GM23338 (cell line): ENCODE results near the gene WNT5B. TPM values are rescaled to one million over a fixed set of nuclear protein-coding genes. Genes with fewer than 3 reads are reported as not detected.

Experiments
- ATAC-seq: fragments of 200-7000 bp; cut with Tn5 transposase; 3 replicates; pipeline ENCODE4 v1.9.1; 2020
- DNase-seq: peaks from one replicate; pipeline ENCODE4 v3.0.0-alpha.2; 2015; ENCODE audit warnings: low spot score
- H2AFZ ChIP-seq: fragments of 200-600 bp; sonication (generic); 2 replicates; pipeline ENCODE4 v1.8.0; 2016; ENCODE audit warnings: antibody characterized with exemption, mild to moderate bottlenecking, moderate library complexity
- H3F3A ChIP-seq: fragments of 200-600 bp; sonication (generic); replicated peaks from 2 replicates; pipeline ENCODE4 v1.8.0; 2017; ENCODE audit warnings: antibody characterized with exemption, mixed run types, low read depth
- H3K27ac ChIP-seq: fragments of 200-600 bp; sonication (generic); 2 replicates; pipeline ENCODE4 v1.6.1; 2016; ENCODE audit warnings: low read depth
- H3K27me3 ChIP-seq: fragments of 200-600 bp; sonication (generic); 2 replicates; pipeline ENCODE4 v1.8.0; 2016; ENCODE audit warnings: mild to moderate bottlenecking, mixed run types, moderate library complexity; ENCODE audit not compliant: insufficient read depth
- H3K36me3 ChIP-seq: fragments of 200-600 bp; sonication (generic); 2 replicates; pipeline ENCODE4 v1.8.0; 2016; ENCODE audit warnings: mild to moderate bottlenecking; ENCODE audit not compliant: insufficient read depth
- H3K4me1 ChIP-seq: fragments of 200-600 bp; sonication (generic); 2 replicates; pipeline ENCODE4 v1.8.0; 2016; ENCODE audit warnings: mild to moderate bottlenecking, moderate library complexity; ENCODE audit not compliant: insufficient read depth
- H3K4me2 ChIP-seq: fragments of 200-600 bp; sonication (generic); 2 replicates; pipeline ENCODE4 v1.7.1; 2017; ENCODE audit warnings: mixed run types
- H3K4me3 ChIP-seq: fragments of 200-600 bp; sonication (generic); 2 replicates; pipeline ENCODE4 v1.6.1; 2016; ENCODE audit warnings: mixed run types
- H3K79me2 ChIP-seq: fragments of 200-600 bp; sonication (generic); replicated peaks from 2 replicates; pipeline ENCODE4 v1.8.0; 2017; ENCODE audit warnings: mild to moderate bottlenecking; ENCODE audit not compliant: insufficient read depth
- H3K9me2 ChIP-seq: fragments of 200-600 bp; sonication (generic); 2 replicates; pipeline ENCODE4 v1.8.0; 2017; ENCODE audit not compliant: insufficient read depth
- H4K20me1 ChIP-seq: fragments of 200-600 bp; sonication (generic); replicated peaks from 2 replicates; pipeline ENCODE4 v1.8.0; 2017; ENCODE audit warnings: mild to moderate bottlenecking; ENCODE audit not compliant: insufficient read depth
- H3K27ac Mint-ChIP-seq: 2 replicates; pipeline ENCODE4 v1.8.0; 2020; ENCODE audit warnings: inconsistent platforms, mild to moderate bottlenecking, moderate library complexity, mixed read lengths
- H3K27me3 Mint-ChIP-seq: 3 replicates; pipeline ENCODE4 v1.8.0; 2022; ENCODE audit warnings: low read depth, mild to moderate bottlenecking, moderate library complexity, mixed read lengths, inconsistent platforms; ENCODE audit not compliant: insufficient read depth, poor library complexity
- H3K36me3 Mint-ChIP-seq: 3 replicates; pipeline ENCODE4 v1.8.0; 2021; ENCODE audit warnings: low read depth, mild to moderate bottlenecking, inconsistent platforms, moderate library complexity, mixed read lengths
- H3K4me1 Mint-ChIP-seq: 3 replicates; pipeline ENCODE4 v1.8.0; 2020; ENCODE audit warnings: mild to moderate bottlenecking, inconsistent platforms, mixed read lengths
- H3K4me3 Mint-ChIP-seq: 3 replicates; pipeline ENCODE4 v1.8.0; 2021; ENCODE audit warnings: moderate library complexity, mild to moderate bottlenecking, inconsistent platforms, mixed read lengths
- H3K9me3 Mint-ChIP-seq: 3 replicates; pipeline ENCODE4 v1.8.0; 2020; ENCODE audit warnings: moderate library complexity, mild to moderate bottlenecking, inconsistent platforms, mixed read lengths
- CREB1 ChIP-seq: fragments of 250-450 bp; sonication (Bioruptor Pico); IDR thresholded peaks from 2 replicates; pipeline ENCODE4 v1.5.0; 2020; ENCODE audit warnings: low read depth, mild to moderate bottlenecking, moderate library complexity
- EZH2 ChIP-seq: fragments of 200-600 bp; sonication (generic); IDR thresholded peaks from one replicate; pipeline ENCODE4 v1.8.0; 2017; ENCODE audit warnings: antibody characterized with exemption, mild to moderate bottlenecking, low read depth; ENCODE audit not compliant: unreplicated experiment
- EZH2phosphoT487 ChIP-seq: fragments of 200-600 bp; sonication (generic); IDR thresholded peaks from one replicate; pipeline ENCODE4 v1.8.1; 2018; ENCODE audit warnings: antibody characterized with exemption; ENCODE audit not compliant: unreplicated experiment
- JUNB ChIP-seq: IDR thresholded peaks from one replicate; pipeline ENCODE4 v1.6.1; 2016; ENCODE audit warnings: antibody characterized with exemption; ENCODE audit not compliant: unreplicated experiment
- NANOG ChIP-seq: IDR thresholded peaks from 2 replicates; pipeline ENCODE4 v1.6.1; 2016; ENCODE audit warnings: antibody characterized with exemption, borderline replicate concordance
- POLR2AphosphoS5 ChIP-seq: IDR thresholded peaks from 2 replicates; pipeline ENCODE4 v1.6.1; 2016; ENCODE audit warnings: antibody characterized with exemption, low read depth
- STAT1 ChIP-seq: IDR thresholded peaks from one replicate; pipeline ENCODE4 v1.6.1; 2016; ENCODE audit warnings: antibody characterized with exemption; ENCODE audit not compliant: unreplicated experiment
- ZNF114 ChIP-seq: fragments of 250-450 bp; sonication (Bioruptor Pico); IDR thresholded peaks from 2 replicates; pipeline ENCODE4 v1.5.0; 2020; ENCODE audit warnings: mild to moderate bottlenecking, moderate library complexity
- ZNF331 ChIP-seq: fragments of 250-450 bp; sonication (Bioruptor Pico); IDR thresholded peaks from 2 replicates; pipeline ENCODE4 v1.5.0; 2020; ENCODE audit warnings: low read depth, mild to moderate bottlenecking, moderate library complexity
- ZNF462 ChIP-seq: fragments of 250-450 bp; sonication (Bioruptor Pico); IDR thresholded peaks from 2 replicates; pipeline ENCODE4 v1.5.0; 2020; ENCODE audit warnings: mild to moderate bottlenecking, moderate library complexity
- polyA plus RNA-seq: library from polyadenylated mRNA; unstranded; fragments of >200 nt; fragmentation: Nextera tagmentation; extraction: Ambion mirVana; gene quantifications from 2 replicates; pipeline ENCODE4 v1.2.1, GENCODE V29; 2016
- total RNA-seq: library from RNA; depleted of rRNA; stranded (reverse); fragments of >200 nt; shearing (Covaris generic); gene quantifications from 2 replicates; pipeline ENCODE4 v1.2.3, GENCODE V29; 2014
- TF ChIP-seq, protein P1 (sequence below): IDR thresholded peaks from 2 replicates; pipeline ENCODE4 v1.6.1; 2016; ENCODE audit warnings: antibody characterized with exemption
- TF ChIP-seq, protein P2 (sequence below), 2 experiments: fragments of 200-600 bp in 1 of 2; sonication (generic) in 1 of 2; conservative IDR thresholded peaks; 2 replicates each; pipeline versions ENCODE4 v1.5.1 to v1.6.1; 2016 to 2017; ENCODE audit warnings: antibody characterized with exemption in 2 of 2, low read depth in 2 of 2, mild to moderate bottlenecking in 2 of 2, moderate library complexity in 1 of 2
- TF ChIP-seq, protein P3 (sequence below): IDR thresholded peaks from one replicate; pipeline ENCODE4 v1.6.1; 2018; ENCODE audit warnings: antibody characterized with exemption; ENCODE audit not compliant: unreplicated experiment

The WNT5B gene
- total and polyA plus RNA-seq, 2 experiments from 2014 or later, result 1.4 to 2.7 TPM

DNA sequence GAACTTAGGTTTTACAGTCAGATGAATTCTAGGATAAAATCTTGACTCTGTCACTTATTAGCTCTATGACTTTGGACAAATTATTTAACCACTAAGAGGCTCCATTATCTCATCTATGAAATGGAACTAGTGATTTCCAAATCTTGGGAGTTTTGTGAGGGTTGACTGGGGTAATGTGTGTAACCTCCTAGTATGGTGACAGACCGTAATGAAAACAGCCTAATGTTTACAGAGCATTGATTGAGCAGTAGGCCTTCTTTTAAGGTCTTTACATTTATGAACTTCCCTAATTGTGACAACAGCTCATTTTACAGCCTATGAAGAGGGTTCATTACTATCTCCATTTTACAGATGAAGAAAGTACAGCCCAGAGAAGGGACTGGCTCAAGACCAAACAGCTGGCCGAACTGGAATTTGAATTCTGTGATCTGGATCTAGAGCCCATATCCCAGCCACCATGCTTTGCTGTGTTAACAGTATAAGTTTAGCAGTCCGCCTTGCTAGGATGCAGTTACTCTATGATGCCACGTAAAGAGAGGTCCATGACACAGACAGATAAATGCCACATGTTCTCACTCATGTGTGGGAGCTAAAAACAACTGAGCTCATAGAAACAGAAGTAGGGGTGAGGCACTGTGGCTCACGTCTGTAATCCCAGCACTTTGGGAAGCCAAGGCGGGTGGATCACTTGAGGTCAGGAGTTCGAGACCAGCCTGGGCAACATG, 25.6 kb upstream of the WNT5B start:
- no peak overlapping the region for H3K27ac Mint-ChIP-seq
- no peaks in the 10 kb centered on the region for H3K9me3 Mint-ChIP-seq
- peaks cover 11% of the 10 kb centered on the region for H3K4me1 Mint-ChIP-seq
- no peaks in the 10 kb centered on the region for H3K79me2 ChIP-seq
- no peaks in the 10 kb centered on the region for H3K9me2 ChIP-seq
- H3K4me3 ChIP-seq, result no peak overlapping the region
- peaks cover 16% of the 10 kb centered on the region for H3K4me1 ChIP-seq
- peaks cover 36% of the 10 kb centered on the region for H3K27me3 Mint-ChIP-seq
- H3K27ac ChIP-seq, result no peak overlapping the region
- DNase-seq, result no peak
- no peak overlapping the region for H3K4me2 ChIP-seq
- H3K4me3 Mint-ChIP-seq, result no peak overlapping the region
- no peak overlapping the region for H2AFZ ChIP-seq
- ATAC-seq, result no peak
- H3F3A ChIP-seq, result no peaks in the 10 kb centered on the region; the same call in 1 of the 2 replicates
- TF ChIP-seq ZNF462 (no peak), ZNF114 (CRISPR knock-in tag) (no peak), CREB1 (CRISPR knock-in tag) (no peak), EZH2 (no peak), POLR2AphosphoS5 (no peak), JUNB (no peak), EZH2phosphoT487 (no peak), ZNF331 (CRISPR knock-in tag) (no peak), NANOG (no peak), STAT1 (no peak)
- TF ChIP-seq, protein P1, sequence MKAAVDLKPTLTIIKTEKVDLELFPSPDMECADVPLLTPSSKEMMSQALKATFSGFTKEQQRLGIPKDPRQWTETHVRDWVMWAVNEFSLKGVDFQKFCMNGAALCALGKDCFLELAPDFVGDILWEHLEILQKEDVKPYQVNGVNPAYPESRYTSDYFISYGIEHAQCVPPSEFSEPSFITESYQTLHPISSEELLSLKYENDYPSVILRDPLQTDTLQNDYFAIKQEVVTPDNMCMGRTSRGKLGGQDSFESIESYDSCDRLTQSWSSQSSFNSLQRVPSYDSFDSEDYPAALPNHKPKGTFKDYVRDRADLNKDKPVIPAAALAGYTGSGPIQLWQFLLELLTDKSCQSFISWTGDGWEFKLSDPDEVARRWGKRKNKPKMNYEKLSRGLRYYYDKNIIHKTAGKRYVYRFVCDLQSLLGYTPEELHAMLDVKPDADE, result no peak
- TF ChIP-seq, protein P2, sequence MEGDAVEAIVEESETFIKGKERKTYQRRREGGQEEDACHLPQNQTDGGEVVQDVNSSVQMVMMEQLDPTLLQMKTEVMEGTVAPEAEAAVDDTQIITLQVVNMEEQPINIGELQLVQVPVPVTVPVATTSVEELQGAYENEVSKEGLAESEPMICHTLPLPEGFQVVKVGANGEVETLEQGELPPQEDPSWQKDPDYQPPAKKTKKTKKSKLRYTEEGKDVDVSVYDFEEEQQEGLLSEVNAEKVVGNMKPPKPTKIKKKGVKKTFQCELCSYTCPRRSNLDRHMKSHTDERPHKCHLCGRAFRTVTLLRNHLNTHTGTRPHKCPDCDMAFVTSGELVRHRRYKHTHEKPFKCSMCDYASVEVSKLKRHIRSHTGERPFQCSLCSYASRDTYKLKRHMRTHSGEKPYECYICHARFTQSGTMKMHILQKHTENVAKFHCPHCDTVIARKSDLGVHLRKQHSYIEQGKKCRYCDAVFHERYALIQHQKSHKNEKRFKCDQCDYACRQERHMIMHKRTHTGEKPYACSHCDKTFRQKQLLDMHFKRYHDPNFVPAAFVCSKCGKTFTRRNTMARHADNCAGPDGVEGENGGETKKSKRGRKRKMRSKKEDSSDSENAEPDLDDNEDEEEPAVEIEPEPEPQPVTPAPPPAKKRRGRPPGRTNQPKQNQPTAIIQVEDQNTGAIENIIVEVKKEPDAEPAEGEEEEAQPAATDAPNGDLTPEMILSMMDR (conservative IDR thresholded peaks at IDR 0.05; ENCODE audit: low read depth in 2 of 2), result no peak
- TF ChIP-seq, protein P3, sequence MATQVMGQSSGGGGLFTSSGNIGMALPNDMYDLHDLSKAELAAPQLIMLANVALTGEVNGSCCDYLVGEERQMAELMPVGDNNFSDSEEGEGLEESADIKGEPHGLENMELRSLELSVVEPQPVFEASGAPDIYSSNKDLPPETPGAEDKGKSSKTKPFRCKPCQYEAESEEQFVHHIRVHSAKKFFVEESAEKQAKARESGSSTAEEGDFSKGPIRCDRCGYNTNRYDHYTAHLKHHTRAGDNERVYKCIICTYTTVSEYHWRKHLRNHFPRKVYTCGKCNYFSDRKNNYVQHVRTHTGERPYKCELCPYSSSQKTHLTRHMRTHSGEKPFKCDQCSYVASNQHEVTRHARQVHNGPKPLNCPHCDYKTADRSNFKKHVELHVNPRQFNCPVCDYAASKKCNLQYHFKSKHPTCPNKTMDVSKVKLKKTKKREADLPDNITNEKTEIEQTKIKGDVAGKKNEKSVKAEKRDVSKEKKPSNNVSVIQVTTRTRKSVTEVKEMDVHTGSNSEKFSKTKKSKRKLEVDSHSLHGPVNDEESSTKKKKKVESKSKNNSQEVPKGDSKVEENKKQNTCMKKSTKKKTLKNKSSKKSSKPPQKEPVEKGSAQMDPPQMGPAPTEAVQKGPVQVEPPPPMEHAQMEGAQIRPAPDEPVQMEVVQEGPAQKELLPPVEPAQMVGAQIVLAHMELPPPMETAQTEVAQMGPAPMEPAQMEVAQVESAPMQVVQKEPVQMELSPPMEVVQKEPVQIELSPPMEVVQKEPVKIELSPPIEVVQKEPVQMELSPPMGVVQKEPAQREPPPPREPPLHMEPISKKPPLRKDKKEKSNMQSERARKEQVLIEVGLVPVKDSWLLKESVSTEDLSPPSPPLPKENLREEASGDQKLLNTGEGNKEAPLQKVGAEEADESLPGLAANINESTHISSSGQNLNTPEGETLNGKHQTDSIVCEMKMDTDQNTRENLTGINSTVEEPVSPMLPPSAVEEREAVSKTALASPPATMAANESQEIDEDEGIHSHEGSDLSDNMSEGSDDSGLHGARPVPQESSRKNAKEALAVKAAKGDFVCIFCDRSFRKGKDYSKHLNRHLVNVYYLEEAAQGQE, result no peak
- peaks cover 34% of the 10 kb centered on the region for H3K27me3 ChIP-seq
- H3K36me3 ChIP-seq, result no peaks in the 10 kb centered on the region
- no peaks in the 10 kb centered on the region; the same call in 1 of the 2 replicates for H4K20me1 ChIP-seq
- no peaks in the 10 kb centered on the region for H3K36me3 Mint-ChIP-seq
